Activated gamma-delta T cell (primary cell): ENCODE measurements around the gene NIPA2.

Source experiments
- DNase-seq: peaks from one replicate; lab custom pipeline; 2025; lab: John Stamatoyannopoulos, UW

Gene NIPA2

GRCh38 chr15:22839046-22839695, 705 bp downstream of the NIPA2 start:
- DNase-seq, result no peak

GRCh38 chr15:22844421-22845288, 6.2 kb downstream of the NIPA2 start:
- no peak for DNase-seq

- no peak for DNase-seq
Observed at GRCh38 chr15:22845289-22845900, 6.9 kb downstream of the NIPA2 start.

- DNase-seq, result no peak
Observed at GRCh38 chr15:22846073-22846472, 7.6 kb downstream of the NIPA2 start.

GRCh38 chr15:22850055-22850454, 11.6 kb downstream of the NIPA2 start:
- no peak for DNase-seq

- no peak for DNase-seq
Observed at GRCh38 chr15:22851513-22851912, 13.0 kb downstream of the NIPA2 start.

GRCh38 chr15:22855791-22856190, 17.3 kb downstream of the NIPA2 start:
- no peak for DNase-seq

GRCh38 chr15:22856659-22857058, 18.2 kb downstream of the NIPA2 start:
- no peak for DNase-seq

GRCh38 chr15:22861161-22861560, 22.7 kb downstream of the NIPA2 start:
- no peak for DNase-seq

GRCh38 chr15:22863356-22863755, 24.9 kb downstream of the NIPA2 start:
- DNase-seq, result no peak

GRCh38 chr15:22866079-22866478, 27.6 kb downstream of the NIPA2 start:
- no peak for DNase-seq

GRCh38 chr15:22867886-22868285, 29.4 kb downstream of the NIPA2 start:
- DNase-seq, result no peak

- no peak for DNase-seq
Observed at GRCh38 chr15:22868495-22868894, 30.0 kb downstream of the NIPA2 start.

- no peak for DNase-seq
Observed at GRCh38 chr15:22868928-22869327, 30.5 kb downstream of the NIPA2 start.

GRCh38 chr15:22869856-22870255, 31.4 kb downstream of the NIPA2 start:
- DNase-seq, result no peak

- no peak for DNase-seq
Observed at GRCh38 chr15:22870865-22871264, 32.4 kb downstream of the NIPA2 start.

GRCh38 chr15:22871481-22872086, 33.1 kb downstream of the NIPA2 start:
- no peak for DNase-seq

GRCh38 chr15:22872936-22873701, 34.7 kb downstream of the NIPA2 start:
- no peak for DNase-seq

- DNase-seq, result no peak
Observed at GRCh38 chr15:22873841-22874240, 35.4 kb downstream of the NIPA2 start.

GRCh38 chr15:22874256-22874655, 35.8 kb downstream of the NIPA2 start:
- no peak for DNase-seq

- DNase-seq, result no peak
Observed at GRCh38 chr15:22874966-22875365, 36.5 kb downstream of the NIPA2 start.

GRCh38 chr15:22877117-22877516, 38.7 kb downstream of the NIPA2 start:
- DNase-seq, result no peak
